Osteoblast (primary cell): Measurements from ENCODE around the gene FSHR. TPM values are rescaled to one million over a fixed set of nuclear protein-coding genes. Genes with fewer than 3 reads are reported as not detected.

Experiments
- DNase-seq: peaks from one replicate; pipeline ENCODE4 v3.0.0; 2011; ENCODE audit warnings: low spot score, mixed read lengths; ENCODE audit not compliant: insufficient read length; ENCODE audit errors: missing footprints
- H2AFZ ChIP-seq: 2 replicates; pipeline ENCODE4 v1.6.0; 2011; ENCODE audit warnings: mild to moderate bottlenecking, low read length
- H3K27ac ChIP-seq: 2 replicates; pipeline ENCODE4 v1.5.1; 2011; ENCODE audit warnings: mild to moderate bottlenecking, low read depth, low read length, moderate library complexity
- H3K27me3 ChIP-seq: 2 replicates; pipeline ENCODE4 v1.6.0; 2012; ENCODE audit warnings: mild to moderate bottlenecking, control low read depth, inconsistent platforms, low read length, moderate library complexity; ENCODE audit not compliant: insufficient read depth
- H3K36me3 ChIP-seq: 2 replicates; pipeline ENCODE4 v1.5.1; 2011; ENCODE audit warnings: mild to moderate bottlenecking, low read length, control low read depth, moderate library complexity; ENCODE audit not compliant: insufficient read depth
- H3K4me1 ChIP-seq: 2 replicates; pipeline ENCODE4 v1.5.1; 2011; ENCODE audit warnings: mild to moderate bottlenecking, low read length, control low read depth, moderate library complexity; ENCODE audit not compliant: insufficient read depth
- H3K4me2 ChIP-seq: 2 replicates; pipeline ENCODE4 v1.6.0; 2011; ENCODE audit warnings: mild to moderate bottlenecking, low read length; ENCODE audit not compliant: insufficient read depth
- H3K4me3 ChIP-seq: fragments of 200-600 bp; sonication (generic); 3 replicates; pipeline ENCODE4 v1.5.1; 2012; ENCODE audit warnings: mild to moderate bottlenecking, low read length, inconsistent platforms; ENCODE audit not compliant: insufficient read depth
- H3K79me2 ChIP-seq: 2 replicates; pipeline ENCODE4 v1.6.0; 2012; ENCODE audit warnings: mild to moderate bottlenecking, low read length, control low read depth, inconsistent platforms; ENCODE audit not compliant: insufficient read depth
- H3K9me3 ChIP-seq: 2 replicates; pipeline ENCODE4 v1.5.1; 2011; ENCODE audit warnings: low read depth, low read length, control low read depth
- H4K20me1 ChIP-seq: 2 replicates; pipeline ENCODE4 v1.6.0; 2012; ENCODE audit warnings: mild to moderate bottlenecking, low read length, control low read depth; ENCODE audit not compliant: insufficient read depth
- total RNA-seq: library from RNA; depleted of rRNA; stranded (reverse); fragments of >200 nt; gene quantifications from 2 replicates; pipeline ENCODE4 v1.2.3, GENCODE V29; 2012
- TF ChIP-seq, protein P1 (sequence below): IDR thresholded peaks from 2 replicates; pipeline ENCODE4 v1.5.1; 2011; ENCODE audit warnings: mild to moderate bottlenecking, low read depth, low read length, moderate library complexity; ENCODE audit errors: extremely low read depth

Gene FSHR
- total RNA-seq, 1 donor, result 0.36 TPM

DNA sequence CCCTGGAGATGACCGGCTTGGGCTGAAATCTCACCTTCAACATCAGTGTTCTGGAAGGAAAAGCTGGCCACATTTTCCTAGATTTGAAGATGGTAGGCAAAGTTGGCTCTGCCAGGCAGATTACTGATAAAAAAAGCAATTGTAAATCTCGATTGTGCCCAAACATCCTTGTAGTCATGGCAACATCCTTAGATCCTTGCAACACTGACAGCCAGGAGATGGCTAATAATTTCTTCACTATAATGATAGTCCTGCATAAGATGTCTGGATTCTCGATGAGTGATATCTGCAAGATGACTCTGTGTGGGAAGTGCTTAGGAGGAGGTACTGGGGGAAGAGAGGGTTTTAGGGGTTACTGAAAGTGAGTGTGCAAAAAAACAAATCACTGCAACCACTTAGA, 149.1 kb downstream of the FSHR start:
- no peaks in the 10 kb centered on the region for H3K36me3 ChIP-seq
- no peak overlapping the region for H3K4me3 ChIP-seq
- H3K27ac ChIP-seq, result no peak overlapping the region
- no peaks in the 10 kb centered on the region for H4K20me1 ChIP-seq
- H2AFZ ChIP-seq, result no peak overlapping the region
- no peak for DNase-seq
- H3K27me3 ChIP-seq, result no peaks in the 10 kb centered on the region
- TF ChIP-seq, protein P1, sequence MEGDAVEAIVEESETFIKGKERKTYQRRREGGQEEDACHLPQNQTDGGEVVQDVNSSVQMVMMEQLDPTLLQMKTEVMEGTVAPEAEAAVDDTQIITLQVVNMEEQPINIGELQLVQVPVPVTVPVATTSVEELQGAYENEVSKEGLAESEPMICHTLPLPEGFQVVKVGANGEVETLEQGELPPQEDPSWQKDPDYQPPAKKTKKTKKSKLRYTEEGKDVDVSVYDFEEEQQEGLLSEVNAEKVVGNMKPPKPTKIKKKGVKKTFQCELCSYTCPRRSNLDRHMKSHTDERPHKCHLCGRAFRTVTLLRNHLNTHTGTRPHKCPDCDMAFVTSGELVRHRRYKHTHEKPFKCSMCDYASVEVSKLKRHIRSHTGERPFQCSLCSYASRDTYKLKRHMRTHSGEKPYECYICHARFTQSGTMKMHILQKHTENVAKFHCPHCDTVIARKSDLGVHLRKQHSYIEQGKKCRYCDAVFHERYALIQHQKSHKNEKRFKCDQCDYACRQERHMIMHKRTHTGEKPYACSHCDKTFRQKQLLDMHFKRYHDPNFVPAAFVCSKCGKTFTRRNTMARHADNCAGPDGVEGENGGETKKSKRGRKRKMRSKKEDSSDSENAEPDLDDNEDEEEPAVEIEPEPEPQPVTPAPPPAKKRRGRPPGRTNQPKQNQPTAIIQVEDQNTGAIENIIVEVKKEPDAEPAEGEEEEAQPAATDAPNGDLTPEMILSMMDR, result no peak
- H3K4me1 ChIP-seq, result no peaks in the 10 kb centered on the region
- H3K9me3 ChIP-seq, result no peaks in the 10 kb centered on the region
- H3K79me2 ChIP-seq, result no peaks in the 10 kb centered on the region
- no peak overlapping the region for H3K4me2 ChIP-seq

- no peaks in the 10 kb centered on the region for H3K79me2 ChIP-seq
- DNase-seq, result no peak
- no peaks in the 10 kb centered on the region for H3K27me3 ChIP-seq
- no peak overlapping the region for H2AFZ ChIP-seq
- TF ChIP-seq, protein P1, result no peak
- no peaks in the 10 kb centered on the region for H3K9me3 ChIP-seq
- no peaks in the 10 kb centered on the region for H4K20me1 ChIP-seq
- H3K4me1 ChIP-seq, result no peaks in the 10 kb centered on the region
- H3K27ac ChIP-seq, result no peak overlapping the region
- no peaks in the 10 kb centered on the region for H3K36me3 ChIP-seq
- no peak overlapping the region for H3K4me2 ChIP-seq
- H3K4me3 ChIP-seq, result no peak overlapping the region
Observed at GRCh38 chr2:49004036-49004626, 150.2 kb downstream of the FSHR start.

GRCh38 chr2:49003201-49003600, 151.1 kb downstream of the FSHR start:
- H3K4me3 ChIP-seq, result no peak overlapping the region
- H3K9me3 ChIP-seq, result no peaks in the 10 kb centered on the region
- no peaks in the 10 kb centered on the region for H3K36me3 ChIP-seq
- no peak for DNase-seq
- H3K4me1 ChIP-seq, result no peaks in the 10 kb centered on the region
- H4K20me1 ChIP-seq, result no peaks in the 10 kb centered on the region
- no peak overlapping the region for H3K4me2 ChIP-seq
- TF ChIP-seq, protein P1, result no peak
- H3K79me2 ChIP-seq, result no peaks in the 10 kb centered on the region
- no peaks in the 10 kb centered on the region for H3K27me3 ChIP-seq
- H2AFZ ChIP-seq, result no peak overlapping the region
- no peak overlapping the region for H3K27ac ChIP-seq

- Histone ChIP-seq H3K4me3 (no peak overlapping the region), H3K27ac (no peak overlapping the region), H3K27me3 (no peaks in the 10 kb centered on the region), H3K4me1 (no peaks in the 10 kb centered on the region), H2AFZ (no peak overlapping the region), H3K4me2 (no peak overlapping the region), H3K9me3 (no peaks in the 10 kb centered on the region), H3K79me2 (no peaks in the 10 kb centered on the region), H3K36me3 (no peaks in the 10 kb centered on the region), H4K20me1 (no peaks in the 10 kb centered on the region)
- no peak for DNase-seq
- TF ChIP-seq, protein P1, result no peak
Observed at GRCh38 chr2:49002750-49003149, 151.6 kb downstream of the FSHR start.
